GM12801 (cell line): ENCODE measurements around the gene TLCD2.

Source experiments
- CTCF ChIP-seq: IDR thresholded peaks from one replicate; pipeline ENCODE4 v1.5.1; 2011; ENCODE audit warnings: control low read depth; ENCODE audit not compliant: insufficient read length; ENCODE audit errors: extremely low read depth

The TLCD2 gene

DNA sequence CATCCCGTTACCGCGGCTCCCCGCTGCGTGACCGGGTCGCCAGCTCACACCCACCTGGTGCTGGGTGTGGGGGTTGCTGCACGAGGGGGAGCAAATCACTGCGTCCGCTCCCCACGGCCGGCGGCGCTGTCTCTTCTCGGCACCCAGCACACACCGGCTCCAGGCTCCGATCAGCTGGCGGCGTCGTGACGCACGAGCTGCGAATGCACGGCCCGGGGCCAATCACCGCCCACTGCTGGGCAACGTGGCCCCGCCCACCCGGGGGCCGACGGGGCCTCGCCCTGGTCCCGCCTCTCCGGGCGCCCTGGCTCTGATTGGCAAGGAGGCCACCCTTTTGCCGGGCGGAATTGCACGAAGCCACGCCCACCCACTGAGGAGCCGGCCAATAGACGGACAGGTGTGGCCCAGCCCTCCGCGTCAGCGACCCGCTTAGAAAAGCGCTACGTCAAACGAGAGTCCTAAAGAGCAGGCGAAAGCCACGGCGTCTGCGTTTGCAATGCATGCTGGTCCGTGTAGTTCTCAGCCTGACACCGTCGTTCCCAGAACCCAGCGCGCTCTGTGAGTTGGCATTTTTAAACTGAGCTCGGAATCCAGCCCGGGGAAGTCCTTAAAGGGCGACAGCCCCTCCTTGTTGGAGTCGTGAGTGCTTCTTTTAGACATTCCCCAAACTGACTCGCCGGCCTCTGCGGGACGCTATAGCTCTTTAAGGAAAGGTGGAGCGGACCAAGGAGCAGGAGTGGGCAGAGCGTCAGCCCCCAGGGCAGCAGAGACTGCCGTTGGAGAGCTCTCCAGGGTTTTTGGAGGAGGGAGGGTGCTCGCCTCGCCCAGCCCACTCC, 6.1 kb upstream of the TLCD2 start:
- TF ChIP-seq CTCF = no peak

DNA sequence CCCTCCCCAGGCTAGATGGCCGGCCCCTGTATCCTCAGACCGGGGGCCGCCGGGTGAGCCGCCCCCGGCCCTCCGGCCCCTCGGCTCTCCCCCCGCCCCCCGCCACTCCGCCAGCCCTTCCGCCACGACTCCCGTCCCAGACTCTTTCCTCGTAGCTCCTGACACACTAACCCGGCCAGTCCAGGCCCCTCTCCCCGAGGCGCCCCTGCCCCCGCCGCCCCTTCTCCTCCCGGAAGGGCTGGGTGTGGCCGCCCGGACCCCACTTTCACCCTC, 5.6 kb upstream of the TLCD2 start:
- no peak for TF ChIP-seq CTCF

DNA sequence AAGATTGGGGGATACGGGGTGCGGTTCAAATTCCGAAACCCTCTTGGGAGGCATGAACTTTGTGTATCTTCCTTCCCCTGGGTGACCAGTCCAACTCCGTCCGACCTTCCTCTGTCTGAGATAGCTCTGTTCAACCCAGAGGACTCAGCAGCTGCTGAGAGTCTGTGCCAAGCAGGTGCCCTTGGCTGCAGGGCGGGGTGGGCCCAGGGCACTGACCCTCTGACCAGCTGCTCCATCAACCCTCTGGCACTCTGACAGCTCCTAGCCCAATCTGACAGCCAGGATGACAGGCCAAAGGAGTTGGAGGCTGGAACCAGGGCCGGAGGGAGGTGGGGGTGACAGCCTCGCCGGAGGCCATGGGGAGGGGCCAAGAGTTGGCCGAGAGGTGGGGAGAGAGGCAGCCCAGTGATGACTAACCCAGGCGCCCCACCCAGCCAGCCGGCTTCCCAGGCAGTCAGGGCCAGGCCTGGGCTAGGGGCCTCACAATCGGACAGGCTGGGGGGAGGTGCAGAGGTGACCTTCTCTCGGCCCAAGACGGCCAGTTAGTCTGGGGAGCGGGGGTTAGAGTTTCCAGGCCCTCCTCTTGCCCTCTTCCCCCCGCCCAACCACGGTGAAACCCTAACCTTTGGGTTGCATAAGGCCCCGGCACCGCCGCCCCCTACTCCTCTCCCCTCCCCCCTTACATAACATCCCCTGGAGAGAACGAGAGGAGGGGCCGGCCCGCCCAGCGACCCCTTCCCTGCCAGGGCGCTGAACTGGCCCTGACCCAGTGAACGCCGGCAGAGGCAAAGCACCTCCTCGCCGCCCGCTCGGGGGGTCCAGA, 5.0 kb upstream of the TLCD2 start:
- no peak for TF ChIP-seq CTCF

GRCh38 chr17:1714427-1714979, 4.3 kb upstream of the TLCD2 start:
- no peak for TF ChIP-seq CTCF

GRCh38 chr17:1713878-1714426, 3.8 kb upstream of the TLCD2 start:
- TF ChIP-seq CTCF = no peak

GRCh38 chr17:1713160-1713877, 3.1 kb upstream of the TLCD2 start:
- TF ChIP-seq CTCF = no peak

DNA sequence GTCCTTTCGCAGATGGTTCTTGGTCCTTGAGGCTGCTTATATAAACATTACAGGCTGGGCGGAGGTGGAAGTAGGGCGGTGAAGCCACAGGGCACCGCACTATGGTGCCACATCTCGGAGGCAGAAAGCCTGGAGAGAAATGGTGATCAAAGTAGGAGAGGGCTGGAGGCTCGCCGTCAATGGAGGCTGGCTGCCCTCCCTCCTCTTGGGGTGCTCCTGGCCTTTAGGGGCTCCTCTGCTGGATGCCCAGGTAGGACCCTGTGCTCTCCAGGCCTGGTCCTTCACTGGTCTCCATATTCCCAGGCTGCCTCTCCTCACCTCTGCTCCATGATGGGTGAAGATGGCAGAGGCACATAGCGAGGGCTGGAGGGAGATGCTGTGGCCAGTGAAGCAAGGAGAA, 2.1 kb upstream of the TLCD2 start:
- TF ChIP-seq CTCF = no peak
